Astrocyte of the cerebellum (primary cell): ENCODE data around the gene ALPP.
"Not testable (repeated sequence)": the region's sequence is repeated elsewhere in the genome, so short reads cannot be mapped to it uniquely, and the experiment has no call there.

Experiments used
- DNase-seq: peaks from one replicate; pipeline ENCODE4 v3.0.0-alpha.2; 2011; ENCODE audit warnings: low read depth
- H3K4me3 ChIP-seq: 2 replicates; pipeline ENCODE4 v1.5.1; 2011; ENCODE audit warnings: mild to moderate bottlenecking, low read depth, low read length, moderate library complexity
- in situ Hi-C: cut with HindIII; loops from 2 replicates; pipeline ENCODE4 v1.10.0; 2017; ENCODE audit warnings: low sequenced_read_pairs
- TF ChIP-seq, protein P1 (sequence below): IDR thresholded peaks from 2 replicates; pipeline ENCODE4 v1.5.1; 2012; ENCODE audit warnings: low read length, low read depth, moderate library complexity, mild to moderate bottlenecking; ENCODE audit errors: missing control alignments

Gene ALPP

GRCh38 chr2:232374356-232374755, 4.2 kb upstream of the ALPP start:
- TF ChIP-seq, protein P1, sequence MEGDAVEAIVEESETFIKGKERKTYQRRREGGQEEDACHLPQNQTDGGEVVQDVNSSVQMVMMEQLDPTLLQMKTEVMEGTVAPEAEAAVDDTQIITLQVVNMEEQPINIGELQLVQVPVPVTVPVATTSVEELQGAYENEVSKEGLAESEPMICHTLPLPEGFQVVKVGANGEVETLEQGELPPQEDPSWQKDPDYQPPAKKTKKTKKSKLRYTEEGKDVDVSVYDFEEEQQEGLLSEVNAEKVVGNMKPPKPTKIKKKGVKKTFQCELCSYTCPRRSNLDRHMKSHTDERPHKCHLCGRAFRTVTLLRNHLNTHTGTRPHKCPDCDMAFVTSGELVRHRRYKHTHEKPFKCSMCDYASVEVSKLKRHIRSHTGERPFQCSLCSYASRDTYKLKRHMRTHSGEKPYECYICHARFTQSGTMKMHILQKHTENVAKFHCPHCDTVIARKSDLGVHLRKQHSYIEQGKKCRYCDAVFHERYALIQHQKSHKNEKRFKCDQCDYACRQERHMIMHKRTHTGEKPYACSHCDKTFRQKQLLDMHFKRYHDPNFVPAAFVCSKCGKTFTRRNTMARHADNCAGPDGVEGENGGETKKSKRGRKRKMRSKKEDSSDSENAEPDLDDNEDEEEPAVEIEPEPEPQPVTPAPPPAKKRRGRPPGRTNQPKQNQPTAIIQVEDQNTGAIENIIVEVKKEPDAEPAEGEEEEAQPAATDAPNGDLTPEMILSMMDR, result no peak
- H3K4me3 ChIP-seq, result no peak overlapping the region
- in situ Hi-C loops, result no loop called here
- DNase-seq, result no peak

DNA sequence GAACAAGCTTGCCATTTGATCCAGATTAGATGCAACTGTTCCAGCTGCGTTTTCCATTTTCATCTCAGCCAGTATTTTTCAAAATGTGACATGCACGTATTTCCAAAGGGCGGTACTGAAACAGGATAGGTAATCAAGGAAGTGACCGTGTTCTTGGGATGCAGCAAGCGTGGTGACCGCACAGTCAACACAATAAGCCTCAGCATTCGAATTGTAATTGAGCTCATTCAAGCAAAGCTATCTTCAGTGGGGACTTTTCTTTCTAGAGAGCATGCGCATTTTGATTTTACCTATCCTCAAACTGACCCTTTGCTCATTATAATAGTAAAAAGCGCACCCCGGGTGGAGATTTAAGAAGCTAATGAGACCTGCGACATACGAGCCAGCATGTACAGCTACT, 3.4 kb upstream of the ALPP start:
- in situ Hi-C loops, result no loop called here
- TF ChIP-seq, protein P1, result no peak
- no peak for DNase-seq
- H3K4me3 ChIP-seq, result no peak overlapping the region

GRCh38 chr2:232376260-232376659, 2.3 kb upstream of the ALPP start:
- no peak for DNase-seq
- H3K4me3 ChIP-seq, result no peak overlapping the region
- TF ChIP-seq, protein P1, result no peak
- in situ Hi-C loops, result no loop called here

GRCh38 chr2:232376713-232377112, 1.8 kb upstream of the ALPP start:
- DNase-seq, result no peak
- no peak overlapping the region for H3K4me3 ChIP-seq
- TF ChIP-seq, protein P1, result no peak
- in situ Hi-C loops, result no loop called here

- DNase-seq, result no peak
- in situ Hi-C loops, result no loop called here
- TF ChIP-seq, protein P1, result no peak
These were observed 1.2 kb upstream of the ALPP start for GRCh38 chr2:232377319-232377718.

GRCh38 chr2:232377841-232378734, 463 bp upstream of the ALPP start:
- in situ Hi-C loops, result no loop called here

More at GRCh38 chr2:232377319-232377718, 1.2 kb upstream of the ALPP start:
- no peak overlapping the region for H3K4me3 ChIP-seq

GRCh38 chr2:232379610-232380590, 1.3 kb downstream of the ALPP start:
- in situ Hi-C loops, H3K4me3 ChIP-seq, DNase-seq: not testable (repeated sequence)

More at GRCh38 chr2:232377841-232378734, 463 bp upstream of the ALPP start:
- DNase-seq, result no peak
- H3K4me3 ChIP-seq, result no peak overlapping the region
- TF ChIP-seq, protein P1, result no peak

- H3K4me3 ChIP-seq, in situ Hi-C loops, DNase-seq: not testable (repeated sequence)
These were observed 2.9 kb downstream of the ALPP start for GRCh38 chr2:232381204-232382031.
